OCI-LY1 (cell line): ENCODE data around the gene DMKN.
A peak's percentile ranks its signal among the peaks of the same experiment; 100 is the strongest.
"Not testable (repeated sequence)": the region's sequence is repeated elsewhere in the genome, so short reads cannot be mapped to it uniquely, and the experiment has no call there.

ENCODE experiments used
- H2AFZ ChIP-seq: fragments of 200-600 bp; sonication (generic), shearing (Covaris generic); 2 replicates; pipeline ENCODE4 v1.6.0; 2014; ENCODE audit warnings: antibody characterized with exemption, mild to moderate bottlenecking, low read length
- H3F3A ChIP-seq: fragments of 200-600 bp; sonication (generic), shearing (Covaris generic); 2 replicates; pipeline ENCODE4 v1.6.0; 2014; ENCODE audit warnings: mild to moderate bottlenecking, antibody characterized with exemption, low read length, moderate library complexity; ENCODE audit not compliant: insufficient read depth
- H3K27ac ChIP-seq: fragments of 200-600 bp; sonication (generic); 2 replicates; pipeline ENCODE4 v1.5.1; 2014; ENCODE audit warnings: low read length, mixed run types, mild to moderate bottlenecking, low read depth; ENCODE audit not compliant: poor library complexity, severe bottlenecking
- H3K27me3 ChIP-seq: fragments of 200-600 bp; sonication (generic); 2 replicates; pipeline ENCODE4 v1.6.0; 2014; ENCODE audit warnings: antibody characterized with exemption, mild to moderate bottlenecking, low read length, moderate library complexity; ENCODE audit not compliant: insufficient read depth
- H3K36me3 ChIP-seq: fragments of 200-600 bp; sonication (generic); 2 replicates; pipeline ENCODE4 v1.6.1; 2014; ENCODE audit warnings: mild to moderate bottlenecking, antibody characterized with exemption, low read length, moderate library complexity, mixed read lengths; ENCODE audit not compliant: insufficient read depth
- H3K4me1 ChIP-seq: fragments of 200-600 bp; sonication (generic); 2 replicates; pipeline ENCODE4 v1.5.1; 2014; ENCODE audit warnings: mild to moderate bottlenecking, low read length, moderate library complexity; ENCODE audit not compliant: insufficient read depth, severe bottlenecking
- H3K4me2 ChIP-seq: fragments of 200-600 bp; sonication (generic), shearing (Covaris generic); 2 replicates; pipeline ENCODE4 v1.6.1; 2014; ENCODE audit warnings: low read length
- H3K4me3 ChIP-seq: fragments of 200-600 bp; sonication (generic); 2 replicates; pipeline ENCODE4 v1.5.1; 2014; ENCODE audit warnings: low read length, low read depth, mild to moderate bottlenecking, mixed read lengths; ENCODE audit not compliant: poor library complexity, severe bottlenecking
- H3K79me2 ChIP-seq: fragments of 200-600 bp; shearing (Covaris generic); 2 replicates; pipeline ENCODE4 v1.6.1; 2016; ENCODE audit warnings: mixed run types, low read length, mixed read lengths; ENCODE audit not compliant: insufficient read depth
- H3K9ac ChIP-seq: fragments of 200-600 bp; sonication (generic), shearing (Covaris generic); 2 replicates; pipeline ENCODE4 v1.6.1; 2014; ENCODE audit warnings: mild to moderate bottlenecking, low read length, mixed read lengths
- H3K9me2 ChIP-seq: fragments of 200-600 bp; sonication (generic), shearing (Covaris generic); 2 replicates; pipeline ENCODE4 v1.6.1; 2014; ENCODE audit warnings: low read depth, mild to moderate bottlenecking, low read length, mixed read lengths
- H3K9me3 ChIP-seq: fragments of 200-600 bp; shearing (Covaris generic); 2 replicates; pipeline ENCODE4 v1.6.1; 2014; ENCODE audit warnings: low read length, mixed read lengths
- H4K20me1 ChIP-seq: fragments of 200-600 bp; sonication (generic), shearing (Covaris generic); 2 replicates; pipeline ENCODE4 v1.6.0; 2016; ENCODE audit warnings: mild to moderate bottlenecking, low read length; ENCODE audit not compliant: insufficient read depth
- EZH2 ChIP-seq: fragments of 200-600 bp; sonication (generic), shearing (Covaris generic); IDR thresholded peaks from 2 replicates; pipeline ENCODE4 v1.8.0; 2017; ENCODE audit warnings: borderline replicate concordance, mixed run types, mild to moderate bottlenecking, antibody characterized with exemption, low read length, moderate library complexity, mixed read lengths
- TF ChIP-seq, protein P1 (sequence below): fragments of 200-600 bp; sonication (generic), shearing (Covaris generic); IDR thresholded peaks from 2 replicates; pipeline ENCODE4 v1.5.1; 2017; ENCODE audit warnings: mild to moderate bottlenecking, antibody characterized with exemption, low read length, moderate library complexity, mixed read lengths

The DMKN gene

DNA sequence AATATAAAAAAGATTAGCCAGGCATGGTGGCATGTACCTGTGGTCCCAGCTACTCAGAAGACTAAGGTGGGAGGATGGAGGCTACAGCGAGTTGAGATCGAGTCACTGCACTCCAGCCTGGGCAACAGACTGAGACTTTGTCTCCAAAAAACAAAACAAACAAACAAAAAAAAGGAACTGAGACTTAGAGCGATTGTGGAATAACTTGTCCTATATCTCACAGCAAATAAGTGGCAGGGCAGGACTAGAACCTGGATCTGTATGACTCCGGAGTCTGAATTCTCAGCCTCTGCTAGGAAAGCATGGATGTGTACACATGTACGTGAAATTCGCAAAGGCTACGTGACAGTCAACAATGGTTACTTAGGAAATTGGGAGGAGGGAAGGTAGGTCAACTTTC is 43.3 kb downstream of the DMKN start:
- Histone ChIP-seq H3K4me1 (no peaks in the 10 kb centered on the region), H3K9me2 (no peaks in the 10 kb centered on the region)

DNA sequence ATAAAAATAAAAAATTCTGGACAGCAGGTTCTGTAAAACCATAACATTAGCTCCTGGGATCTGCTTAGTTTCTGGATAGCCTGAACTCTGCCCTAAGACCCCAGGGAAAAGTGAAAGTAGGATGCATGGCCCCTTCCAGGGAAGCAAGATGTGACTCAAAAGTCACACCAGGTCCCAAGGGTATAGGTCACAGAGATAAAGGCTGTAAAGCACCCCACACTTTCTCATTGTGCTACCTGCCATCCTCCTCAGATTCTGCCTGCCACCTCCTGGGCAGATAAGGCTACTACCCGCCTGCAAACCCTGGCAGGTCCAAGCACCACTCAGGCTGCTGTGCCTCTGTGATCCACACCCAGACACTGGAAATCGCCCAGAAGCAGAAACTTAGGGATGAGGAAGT is 44.8 kb downstream of the DMKN start:
- H4K20me1 ChIP-seq = no peaks in the 10 kb centered on the region
- H3K9me2 ChIP-seq = no peaks in the 10 kb centered on the region
- no peaks in the 10 kb centered on the region for H3K4me1 ChIP-seq
- H3F3A ChIP-seq = no peaks in the 10 kb centered on the region
- H3K27ac ChIP-seq = no peak overlapping the region
- no peaks in the 10 kb centered on the region for H3K36me3 ChIP-seq
- no peak overlapping the region for H3K4me3 ChIP-seq
- H3K27me3 ChIP-seq = no peaks in the 10 kb centered on the region
- H3K79me2 ChIP-seq = no peaks in the 10 kb centered on the region
- H2AFZ ChIP-seq = no peak overlapping the region
- H3K9me3 ChIP-seq = no peaks in the 10 kb centered on the region
- no peak overlapping the region for H3K9ac ChIP-seq
- TF ChIP-seq, protein P1, sequence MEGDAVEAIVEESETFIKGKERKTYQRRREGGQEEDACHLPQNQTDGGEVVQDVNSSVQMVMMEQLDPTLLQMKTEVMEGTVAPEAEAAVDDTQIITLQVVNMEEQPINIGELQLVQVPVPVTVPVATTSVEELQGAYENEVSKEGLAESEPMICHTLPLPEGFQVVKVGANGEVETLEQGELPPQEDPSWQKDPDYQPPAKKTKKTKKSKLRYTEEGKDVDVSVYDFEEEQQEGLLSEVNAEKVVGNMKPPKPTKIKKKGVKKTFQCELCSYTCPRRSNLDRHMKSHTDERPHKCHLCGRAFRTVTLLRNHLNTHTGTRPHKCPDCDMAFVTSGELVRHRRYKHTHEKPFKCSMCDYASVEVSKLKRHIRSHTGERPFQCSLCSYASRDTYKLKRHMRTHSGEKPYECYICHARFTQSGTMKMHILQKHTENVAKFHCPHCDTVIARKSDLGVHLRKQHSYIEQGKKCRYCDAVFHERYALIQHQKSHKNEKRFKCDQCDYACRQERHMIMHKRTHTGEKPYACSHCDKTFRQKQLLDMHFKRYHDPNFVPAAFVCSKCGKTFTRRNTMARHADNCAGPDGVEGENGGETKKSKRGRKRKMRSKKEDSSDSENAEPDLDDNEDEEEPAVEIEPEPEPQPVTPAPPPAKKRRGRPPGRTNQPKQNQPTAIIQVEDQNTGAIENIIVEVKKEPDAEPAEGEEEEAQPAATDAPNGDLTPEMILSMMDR = peak; percentile 63
- no peak for TF ChIP-seq EZH2
- no peak overlapping the region for H3K4me2 ChIP-seq

More for the DNA sequence above, 43.3 kb downstream of the DMKN start:
- H3K36me3 ChIP-seq = no peaks in the 10 kb centered on the region
- H3F3A ChIP-seq = no peaks in the 10 kb centered on the region
- H3K4me2 ChIP-seq = no peak overlapping the region
- no peak for TF ChIP-seq EZH2
- TF ChIP-seq, protein P1 = no peak
- H4K20me1 ChIP-seq = no peaks in the 10 kb centered on the region
- no peak overlapping the region for H3K27ac ChIP-seq
- no peaks in the 10 kb centered on the region for H3K79me2 ChIP-seq
- no peaks in the 10 kb centered on the region for H3K27me3 ChIP-seq
- H3K9me3 ChIP-seq = no peaks in the 10 kb centered on the region
- no peak overlapping the region for H3K9ac ChIP-seq
- H3K4me3 ChIP-seq = no peak overlapping the region
- no peak overlapping the region for H2AFZ ChIP-seq

DNA sequence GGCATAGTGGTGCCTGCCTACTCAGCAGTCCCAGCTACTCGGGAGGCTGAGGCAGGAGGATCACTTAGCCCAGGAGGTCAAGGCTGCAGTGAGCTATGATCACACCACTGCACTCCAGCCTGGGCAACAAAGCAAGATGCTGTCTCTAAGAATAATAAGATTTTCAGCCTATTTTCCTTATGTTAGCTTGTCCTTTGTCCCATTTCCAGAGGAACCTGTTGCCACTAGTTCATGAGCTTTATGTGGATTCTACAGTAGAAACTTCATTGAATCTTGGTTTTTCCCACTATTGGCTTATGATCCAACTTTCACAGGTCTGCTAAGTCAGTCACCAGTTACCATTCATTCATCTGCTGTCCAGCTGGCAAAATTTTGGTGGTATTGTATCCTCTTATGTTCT is 47.2 kb downstream of the DMKN start:
- Histone ChIP-seq H3K36me3 (no peaks in the 10 kb centered on the region), H3K4me1 (no peaks in the 10 kb centered on the region), H3K9ac (no peak overlapping the region), H3K9me2 (no peaks in the 10 kb centered on the region), H3K27ac (no peak overlapping the region), H3F3A (no peaks in the 10 kb centered on the region), H3K79me2 (no peaks in the 10 kb centered on the region), H2AFZ (no peak overlapping the region), H3K27me3 (0 out of 2 replicates have a peak, but pooled peaks cover 6% of the 10 kb centered on the region), H3K4me3 (no peak overlapping the region), H3K4me2 (no peak overlapping the region), H4K20me1 (no peaks in the 10 kb centered on the region), H3K9me3 (no peaks in the 10 kb centered on the region)
- no peak for TF ChIP-seq EZH2
- TF ChIP-seq, protein P1 = no peak

DNA sequence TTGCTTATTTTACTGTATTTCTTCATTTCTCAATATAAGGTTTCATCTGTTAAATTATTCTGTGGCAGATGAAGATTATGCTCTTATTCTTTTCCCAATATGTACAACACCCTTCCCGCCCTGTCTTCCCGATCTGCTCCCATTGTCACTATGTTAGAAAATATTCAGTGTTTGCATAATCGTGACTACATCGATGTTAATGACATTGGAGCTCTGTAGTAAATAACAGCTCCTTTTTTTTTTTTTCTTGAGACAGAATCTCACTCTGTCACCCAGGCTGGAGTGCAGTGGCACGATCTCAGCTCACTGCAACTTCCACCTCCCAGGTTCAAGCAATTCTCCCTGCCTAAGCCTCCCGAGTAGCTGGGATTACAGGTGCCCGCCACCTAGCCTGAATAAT is 50.5 kb downstream of the DMKN start:
- H3K79me2 ChIP-seq, H3K4me3 ChIP-seq, H3K9me2 ChIP-seq, H3K9me3 ChIP-seq, H3K9ac ChIP-seq, H3K4me2 ChIP-seq, H3F3A ChIP-seq, H2AFZ ChIP-seq, H3K4me1 ChIP-seq, H3K27ac ChIP-seq, H4K20me1 ChIP-seq, H3K36me3 ChIP-seq: not testable (repeated sequence)
- H3K27me3 ChIP-seq = peaks cover 11% of the 10 kb centered on the region; the same call in 1 of the 2 replicates
